Subcutaneous abdominal adipose tissue (tissue), 5 donors: ENCODE measurements around the gene NTM.

Experiments used
- H3K27ac ChIP-seq: one replicate; pipeline ENCODE4 v1.7.0; 2013; ENCODE audit warnings: low read depth, mild to moderate bottlenecking, inconsistent platforms, low read length, moderate library complexity
- H3K27me3 ChIP-seq, 5 donors: one replicate each; pipeline ENCODE4 v1.7.0; 2013; ENCODE audit warnings: low read length in 5 of 5, inconsistent platforms in 1 of 5; ENCODE audit not compliant: control insufficient read depth in 5 of 5, insufficient read depth in 4 of 5
- H3K36me3 ChIP-seq, 5 donors: one replicate each; pipeline ENCODE4 v1.7.0; 2013; ENCODE audit warnings: low read length in 5 of 5; ENCODE audit not compliant: control insufficient read depth in 5 of 5, insufficient read depth in 5 of 5
- H3K4me1 ChIP-seq, 5 donors: one replicate each; pipeline ENCODE4 v1.7.0; 2013; ENCODE audit warnings: low read length in 5 of 5, mild to moderate bottlenecking in 3 of 5, moderate library complexity in 1 of 5; ENCODE audit not compliant: control insufficient read depth in 5 of 5, insufficient read depth in 5 of 5
- H3K4me3 ChIP-seq, 5 donors: one replicate each; pipeline ENCODE4 v1.7.0; 2013; ENCODE audit warnings: low read length in 5 of 5, low read depth in 1 of 5
- H3K9ac ChIP-seq, 5 donors: one replicate each; pipeline ENCODE4 v1.7.0; 2013; ENCODE audit warnings: low read length in 5 of 5, mild to moderate bottlenecking in 4 of 5, moderate library complexity in 3 of 5
- H3K9me3 ChIP-seq, 5 donors: one replicate each; pipeline ENCODE4 v1.7.0; 2013; ENCODE audit warnings: low read length in 5 of 5; ENCODE audit not compliant: control insufficient read depth in 5 of 5
- donor health status: healthy.
- donor health status: healthy.
- donor health status: healthy.
- donor health status: healthy.
- donor health status: healthy.

NTM gene

GRCh38 chr11:131999955-132000354 is 629.5 kb downstream of the NTM start:
- Histone ChIP-seq H3K9me3 (peaks cover 2 to 19% (median 15%) of the 10 kb centered on the region in 5 donors), H3K4me1 (no peaks in the 10 kb centered on the region)

GRCh38 chr11:132005887-132006286 is 635.5 kb downstream of the NTM start:
- Histone ChIP-seq H3K9ac (no peak overlapping the region), H3K27me3 (no peaks in the 10 kb centered on the region), H3K36me3 (no peaks in the 10 kb centered on the region), H3K9me3 (no peaks in the 10 kb centered on the region), H3K4me3 (no peak overlapping the region), H3K27ac (no peak overlapping the region), H3K4me1 (peaks cover 0 to 3% (median 0%) of the 10 kb centered on the region in 5 donors)

More at GRCh38 chr11:131999955-132000354, 629.5 kb downstream of the NTM start:
- H3K36me3 ChIP-seq: no peaks in the 10 kb centered on the region
- no peaks in the 10 kb centered on the region for H3K27me3 ChIP-seq
- H3K4me3 ChIP-seq: no peak overlapping the region
- no peak overlapping the region for H3K9ac ChIP-seq
- no peak overlapping the region for H3K27ac ChIP-seq

GRCh38 chr11:132006884-132007580 is 636.6 kb downstream of the NTM start:
- H3K4me1 ChIP-seq: peaks cover 0 to 3% (median 0%) of the 10 kb centered on the region in 5 donors
- H3K27ac ChIP-seq: no peak overlapping the region
- no peaks in the 10 kb centered on the region for H3K9me3 ChIP-seq
- no peaks in the 10 kb centered on the region for H3K27me3 ChIP-seq
- no peak overlapping the region for H3K9ac ChIP-seq
- no peak overlapping the region for H3K4me3 ChIP-seq
- no peaks in the 10 kb centered on the region for H3K36me3 ChIP-seq

- no peak overlapping the region for H3K9ac ChIP-seq
- no peaks in the 10 kb centered on the region for H3K36me3 ChIP-seq
- peaks cover 0 to 3% (median 0%) of the 10 kb centered on the region in 5 donors for H3K4me1 ChIP-seq
- no peaks in the 10 kb centered on the region for H3K27me3 ChIP-seq
- H3K9me3 ChIP-seq: no peaks in the 10 kb centered on the region
- H3K4me3 ChIP-seq: no peak overlapping the region
- H3K27ac ChIP-seq: no peak overlapping the region
Measured at GRCh38 chr11:132008226-132008625, 637.8 kb downstream of the NTM start.

GRCh38 chr11:132008872-132009271 is 638.5 kb downstream of the NTM start:
- Histone ChIP-seq H3K27me3 (no peaks in the 10 kb centered on the region), H3K4me1 (peaks cover 0 to 3% (median 0%) of the 10 kb centered on the region in 5 donors), H3K27ac (no peak overlapping the region), H3K36me3 (no peaks in the 10 kb centered on the region), H3K4me3 (no peak overlapping the region), H3K9me3 (no peaks in the 10 kb centered on the region), H3K9ac (no peak overlapping the region)

- no peaks in the 10 kb centered on the region for H3K27me3 ChIP-seq
- H3K9me3 ChIP-seq: peaks cover 0 to 4% (median 0%) of the 10 kb centered on the region in 5 donors
- no peak overlapping the region for H3K9ac ChIP-seq
- H3K4me1 ChIP-seq: peaks cover 0 to 2% (median 0%) of the 10 kb centered on the region in 5 donors
- H3K27ac ChIP-seq: no peak overlapping the region
- no peaks in the 10 kb centered on the region for H3K36me3 ChIP-seq
- H3K4me3 ChIP-seq: no peak overlapping the region
Measured at GRCh38 chr11:132020001-132020400, 649.6 kb downstream of the NTM start.

- no peak overlapping the region for H3K27ac ChIP-seq
- peaks cover 0 to 3% (median 0%) of the 10 kb centered on the region in 5 donors for H3K9me3 ChIP-seq
- no peak overlapping the region for H3K4me3 ChIP-seq
- peaks cover 0 to 4% (median 0%) of the 10 kb centered on the region in 5 donors for H3K4me1 ChIP-seq
- H3K27me3 ChIP-seq: no peaks in the 10 kb centered on the region
- H3K9ac ChIP-seq: no peak overlapping the region
- no peaks in the 10 kb centered on the region for H3K36me3 ChIP-seq
Measured at GRCh38 chr11:132022285-132022684, 651.9 kb downstream of the NTM start.

- Histone ChIP-seq H3K27me3 (no peaks in the 10 kb centered on the region), H3K9ac (no peak overlapping the region), H3K36me3 (no peaks in the 10 kb centered on the region), H3K4me3 (no peak overlapping the region), H3K4me1 (peaks cover 0 to 4% (median 0%) of the 10 kb centered on the region in 5 donors), H3K27ac (no peak overlapping the region), H3K9me3 (peaks cover 0 to 3% (median 0%) of the 10 kb centered on the region in 5 donors)
Measured at GRCh38 chr11:132022733-132023478, 652.5 kb downstream of the NTM start.

- H3K27ac ChIP-seq: no peak overlapping the region
- no peak overlapping the region for H3K9ac ChIP-seq
- H3K4me3 ChIP-seq: no peak overlapping the region
- H3K36me3 ChIP-seq: no peaks in the 10 kb centered on the region
- no peaks in the 10 kb centered on the region for H3K27me3 ChIP-seq
- peaks cover 0 to 13% (median 6%) of the 10 kb centered on the region in 5 donors for H3K4me1 ChIP-seq
- H3K9me3 ChIP-seq: peaks cover 0 to 3% (median 0%) of the 10 kb centered on the region in 5 donors
Measured at GRCh38 chr11:132024587-132025295, 654.3 kb downstream of the NTM start.

GRCh38 chr11:132026746-132027145 is 656.3 kb downstream of the NTM start:
- Histone ChIP-seq H3K4me3 (no peak overlapping the region), H3K27me3 (no peaks in the 10 kb centered on the region), H3K9ac (no peak overlapping the region), H3K36me3 (no peaks in the 10 kb centered on the region), H3K9me3 (no peaks in the 10 kb centered on the region), H3K4me1 (peaks cover 0 to 13% (median 6%) of the 10 kb centered on the region in 5 donors), H3K27ac (no peak overlapping the region)
